ENCODE measurements around the gene DDAH1.

DDAH1 gene

DNA sequence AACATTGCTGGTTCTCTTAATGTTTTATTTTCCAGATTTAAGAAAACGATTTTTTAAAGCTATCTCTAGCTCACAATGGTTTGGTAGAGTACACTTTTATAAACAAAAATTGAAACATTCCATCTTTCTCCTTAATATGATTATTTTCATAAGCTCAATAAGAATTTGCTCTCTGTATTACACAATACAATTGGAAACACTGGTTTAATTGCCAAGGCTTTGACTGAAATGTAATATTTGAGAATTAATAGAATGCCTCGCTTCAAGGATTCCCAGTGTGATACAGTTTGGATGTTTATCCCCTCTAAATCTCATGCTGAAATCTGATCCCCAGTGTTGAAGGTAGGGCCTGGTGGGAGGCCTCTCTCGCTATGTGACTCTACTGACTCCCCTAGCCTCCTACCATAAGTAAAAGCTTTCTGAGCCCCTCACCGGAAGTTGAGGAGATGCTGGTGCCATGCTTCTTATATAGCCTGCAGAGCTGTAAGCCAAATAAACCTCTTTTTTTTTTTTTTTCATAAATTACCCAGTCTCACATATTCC is 67.4 kb downstream of the DDAH1 start:
- in situ Hi-C loops (cut with MboI; ENCODE audit: low sequenced_read_pairs) = no loop called here

DNA sequence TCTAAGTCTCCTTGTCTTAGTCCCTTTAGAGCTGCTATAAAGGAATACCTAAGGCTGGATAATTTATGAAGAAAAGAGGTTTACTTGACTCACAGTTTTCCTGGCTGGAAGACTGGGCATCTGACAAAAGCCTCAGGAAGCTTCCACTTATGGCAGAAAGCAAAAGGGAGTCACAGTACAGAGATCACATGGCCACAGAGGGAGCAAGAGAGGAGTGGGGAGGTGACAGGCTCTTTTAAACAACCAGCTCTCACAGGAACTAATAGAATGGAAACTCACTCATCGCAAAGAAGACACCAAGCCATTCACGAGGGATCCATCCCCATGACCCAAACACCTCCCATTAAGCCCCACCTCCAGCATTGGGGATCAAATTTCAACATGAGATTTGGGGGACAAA is 68.8 kb downstream of the DDAH1 start:
- in situ Hi-C loops (cut with MboI; ENCODE audit: low sequenced_read_pairs) = no loop called here

DNA sequence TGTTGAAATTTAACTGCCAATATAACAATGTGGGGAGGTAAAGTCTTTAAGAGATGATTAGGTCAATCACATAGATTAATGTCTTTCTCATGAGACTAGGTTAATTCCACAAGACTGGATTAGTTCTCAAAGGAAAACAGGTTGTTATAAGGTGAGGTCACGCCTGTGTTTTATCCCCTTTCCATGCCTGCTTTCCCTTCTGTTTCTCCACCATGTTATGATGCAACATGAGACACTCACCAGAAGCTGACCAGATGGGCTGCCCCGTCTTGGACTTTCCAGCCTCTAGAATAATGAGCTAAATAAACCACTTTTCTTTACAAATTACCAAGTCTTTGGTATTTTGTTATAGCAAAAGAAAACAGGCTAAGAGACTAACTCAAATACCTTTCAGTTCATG is 70.8 kb downstream of the DDAH1 start:
- in situ Hi-C loops (cut with MboI; ENCODE audit: low sequenced_read_pairs) = no loop called here

DNA sequence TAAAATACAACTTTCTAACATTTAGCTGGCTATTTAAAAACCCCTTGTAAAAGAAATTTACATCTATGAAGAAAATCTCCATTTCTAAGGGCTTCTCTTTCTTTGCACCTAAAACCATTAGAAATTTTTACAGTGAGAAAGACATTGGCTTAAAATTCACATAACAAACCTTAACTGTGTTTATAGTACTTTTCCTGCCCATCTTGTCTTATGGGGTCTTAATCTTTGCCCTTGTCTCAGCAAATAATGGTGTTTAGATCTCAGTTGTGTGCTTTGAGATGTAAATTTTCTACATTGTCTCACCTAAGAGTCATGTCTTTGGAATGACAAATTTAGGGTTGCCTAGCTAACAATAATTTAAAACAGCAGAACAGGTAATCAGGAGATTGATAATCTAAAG is 71.5 kb downstream of the DDAH1 start:
- in situ Hi-C loops (cut with MboI; ENCODE audit: low sequenced_read_pairs) = no loop called here

DNA sequence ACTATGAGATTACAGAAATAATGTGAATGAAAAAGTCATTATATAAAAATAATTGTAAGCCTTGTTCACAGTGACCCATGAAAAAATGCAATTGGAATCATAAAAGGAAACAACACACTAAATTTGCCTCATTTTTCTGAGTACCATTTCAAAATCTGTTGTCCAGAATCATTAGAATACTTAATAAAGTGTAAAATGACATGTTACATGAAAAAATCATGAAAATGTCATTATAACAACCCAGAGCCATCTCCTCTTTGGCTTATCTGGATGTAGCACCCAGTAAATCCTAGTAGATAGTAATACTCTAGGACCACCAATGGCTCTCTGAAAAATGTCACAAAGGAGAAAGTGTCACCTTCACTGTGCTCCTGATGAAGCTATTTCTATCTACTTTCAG is 76.5 kb downstream of the DDAH1 start:
- in situ Hi-C loops (cut with MboI; ENCODE audit: low sequenced_read_pairs) = no loop called here

DNA sequence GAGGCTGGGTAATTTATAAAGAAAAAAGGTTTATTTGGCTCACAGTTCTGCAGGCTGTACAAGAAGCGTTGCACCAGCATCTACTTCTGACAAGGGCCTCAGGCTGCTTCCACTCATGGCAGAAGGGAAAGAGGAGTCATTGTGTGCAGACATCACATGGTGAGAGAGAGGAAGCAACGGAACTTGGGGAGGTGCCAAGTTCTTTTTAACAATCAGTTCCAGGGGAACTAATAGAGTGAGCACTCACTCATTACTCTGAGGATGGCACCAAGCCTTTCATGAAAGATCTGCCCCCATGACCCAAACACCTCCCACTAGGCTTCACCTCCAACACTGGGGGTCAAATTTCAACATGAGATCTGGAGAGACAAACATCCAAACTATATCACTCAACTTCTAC is 77.2 kb downstream of the DDAH1 start:
- in situ Hi-C loops (cut with MboI; ENCODE audit: low sequenced_read_pairs) = no loop called here

DNA sequence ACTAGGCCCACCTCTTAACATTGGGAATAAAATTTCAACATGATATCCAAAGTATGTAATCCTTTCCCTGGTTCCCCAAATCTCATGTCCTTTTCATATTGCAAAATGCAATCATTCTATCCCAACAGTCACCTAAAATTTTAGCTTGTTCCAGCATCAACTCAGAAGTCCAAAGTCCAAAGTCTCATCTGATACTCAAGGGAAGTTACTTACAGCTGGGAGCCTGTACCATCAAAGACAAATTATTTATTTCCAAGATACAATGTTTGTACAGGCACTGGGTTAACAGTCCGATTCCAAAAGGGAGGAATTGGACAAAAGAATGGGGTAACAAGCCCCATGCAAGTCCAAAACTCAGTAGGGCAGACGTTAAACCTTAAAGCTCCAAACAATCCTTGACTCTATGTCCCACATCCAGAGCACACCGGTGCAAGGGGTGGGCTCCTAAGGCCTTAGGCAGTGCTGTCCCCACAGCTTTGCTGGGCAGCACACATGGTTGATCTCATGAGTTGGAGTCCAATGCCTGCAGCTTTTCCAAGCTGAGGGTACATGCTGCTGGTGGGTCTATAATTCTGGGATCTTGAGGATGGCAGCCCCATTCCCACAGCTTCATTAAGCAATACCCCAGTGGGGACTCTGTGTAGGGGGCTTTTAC is 78.8 kb downstream of the DDAH1 start:
- in situ Hi-C loops (cut with MboI; ENCODE audit: low sequenced_read_pairs) = no loop called here

DNA sequence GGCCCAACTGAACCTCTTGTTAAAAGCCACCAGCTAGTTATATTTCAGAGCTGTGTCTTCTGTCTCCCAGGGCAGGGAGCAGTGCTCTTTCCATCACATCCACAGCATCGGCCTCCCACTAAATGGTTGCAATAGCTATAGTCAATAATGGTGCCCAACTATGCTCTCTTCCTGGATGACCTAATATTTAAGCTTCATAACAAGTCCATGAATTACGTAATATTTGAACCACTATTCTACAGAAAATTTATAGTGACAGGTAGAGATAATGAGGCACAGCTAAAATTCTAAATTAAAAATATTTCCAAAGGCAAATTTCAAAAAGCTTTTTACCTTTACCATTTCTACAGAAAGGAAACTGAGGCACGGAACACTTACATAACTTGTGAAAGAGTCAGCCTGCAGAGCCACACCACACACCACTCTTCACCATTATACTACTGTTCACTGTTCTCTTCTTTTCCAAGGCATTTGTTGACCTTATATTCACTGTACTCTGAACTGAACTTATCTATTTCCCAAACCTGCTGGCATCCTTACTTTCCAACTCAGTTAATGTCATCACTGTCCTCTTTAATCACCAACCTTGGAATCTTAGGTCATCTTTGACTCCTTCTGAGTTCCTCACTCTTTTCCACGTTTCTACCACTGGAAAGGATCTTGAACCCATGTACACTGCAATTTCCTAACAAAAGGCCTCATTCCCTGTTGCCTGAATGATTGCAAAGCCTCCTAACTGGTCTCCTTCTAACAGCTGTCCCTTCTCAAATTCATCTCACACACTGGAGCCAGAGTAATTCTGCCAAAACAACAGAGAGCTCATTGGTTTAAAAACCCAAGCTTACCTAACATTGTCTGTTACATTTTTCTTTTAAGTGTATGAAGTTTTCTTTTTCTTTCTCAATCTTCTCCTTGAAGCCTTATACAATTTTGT is 85.5 kb downstream of the DDAH1 start:
- in situ Hi-C loops (cut with MboI; ENCODE audit: low sequenced_read_pairs) = no loop called here

DNA sequence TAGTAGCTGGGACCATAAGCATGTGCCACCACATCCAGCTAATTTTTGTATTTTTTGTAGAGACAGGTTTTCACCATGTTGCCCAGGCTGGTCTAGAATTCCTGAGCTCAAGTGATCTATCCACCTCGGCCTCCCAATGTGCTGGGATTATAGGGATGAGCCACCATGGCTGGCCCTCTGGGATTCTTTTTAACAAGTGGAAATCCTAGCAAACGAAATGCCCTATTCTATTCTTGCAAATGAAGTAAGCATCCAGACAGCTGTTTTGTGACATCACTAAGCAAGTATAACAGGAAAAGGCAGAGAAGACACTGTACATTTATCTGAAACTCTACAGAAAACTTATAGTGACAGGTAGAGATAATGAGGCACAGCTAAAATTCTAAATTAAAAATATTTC is 86.4 kb downstream of the DDAH1 start:
- in situ Hi-C loops (cut with MboI; ENCODE audit: low sequenced_read_pairs) = no loop called here

DNA sequence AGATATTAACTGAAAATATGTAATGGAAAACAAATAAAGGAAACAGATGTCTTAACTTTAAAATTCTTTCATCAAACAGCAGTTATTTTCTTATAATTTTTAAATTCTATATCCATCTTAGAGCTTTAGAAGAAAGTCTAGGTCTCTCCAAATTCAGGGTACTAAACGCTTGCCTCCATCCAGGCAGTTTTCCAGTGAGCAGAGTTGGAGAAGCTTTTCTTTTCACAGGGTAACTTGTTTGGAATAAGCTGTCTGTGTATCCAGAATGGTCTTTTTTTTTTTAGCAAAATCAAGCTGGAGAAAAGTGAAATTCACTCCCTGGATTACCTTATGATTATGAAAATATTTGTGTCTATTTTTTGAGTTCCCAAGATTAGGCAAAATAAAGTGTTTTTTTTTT is 88.6 kb downstream of the DDAH1 start:
- in situ Hi-C loops (cut with MboI; ENCODE audit: low sequenced_read_pairs) = no loop called here

DNA sequence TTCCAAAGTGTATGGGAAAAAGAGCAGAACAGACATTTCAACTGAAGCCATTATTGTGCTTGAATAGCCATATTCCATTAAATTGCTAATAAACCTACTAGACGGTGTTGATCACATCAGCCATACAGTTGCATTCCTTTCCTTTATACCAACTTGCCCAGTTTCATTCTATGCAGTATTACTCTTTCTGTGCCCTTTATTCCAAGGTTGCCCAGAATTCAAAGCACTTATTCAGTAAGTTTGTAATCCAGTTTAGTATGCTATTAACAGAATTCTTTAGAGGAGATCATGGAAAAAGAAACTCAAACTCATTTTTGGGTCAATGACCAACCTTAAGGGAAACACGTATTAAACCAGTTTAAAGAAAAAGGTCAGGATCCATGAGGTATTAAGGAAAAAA is 89.5 kb downstream of the DDAH1 start:
- in situ Hi-C loops (cut with MboI; ENCODE audit: low sequenced_read_pairs) = no loop called here

DNA sequence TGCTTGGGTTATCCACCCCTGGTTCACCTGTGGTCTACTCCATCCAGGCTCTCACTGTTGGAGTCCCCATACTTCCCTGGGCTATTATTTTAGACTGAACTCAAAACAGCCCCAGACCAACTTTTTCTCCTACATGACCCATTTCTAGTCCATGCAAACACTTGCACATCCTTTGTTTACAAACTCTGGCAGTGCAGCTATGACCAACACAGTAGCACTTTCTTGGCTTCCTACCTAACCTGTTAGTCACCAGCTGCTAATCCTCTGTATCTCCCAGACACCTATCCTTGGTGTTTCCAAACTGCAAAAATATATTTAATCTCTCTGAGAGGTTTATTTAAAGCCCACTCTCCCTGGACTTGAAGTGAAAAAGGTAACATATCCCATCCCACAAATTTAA is 90.8 kb downstream of the DDAH1 start:
- in situ Hi-C loops (cut with MboI; ENCODE audit: low sequenced_read_pairs) = no loop called here

DNA sequence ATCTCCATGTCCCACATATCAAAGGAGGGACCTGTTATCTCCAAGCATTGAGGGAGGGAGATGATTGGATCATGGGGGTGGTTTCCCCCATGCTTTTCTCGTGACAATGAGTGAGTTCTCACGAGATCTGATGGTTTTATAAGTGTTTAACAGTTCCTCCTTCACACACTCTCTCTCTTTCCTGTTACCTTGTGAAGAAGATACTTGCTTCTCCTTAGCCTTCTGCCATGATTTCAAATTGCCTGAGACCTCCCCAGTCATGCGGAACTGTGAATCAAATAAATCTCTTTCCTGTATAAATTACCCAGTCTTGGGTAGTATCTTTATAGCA is 91.6 kb downstream of the DDAH1 start:
- in situ Hi-C loops (cut with MboI; ENCODE audit: low sequenced_read_pairs) = no loop called here

DNA sequence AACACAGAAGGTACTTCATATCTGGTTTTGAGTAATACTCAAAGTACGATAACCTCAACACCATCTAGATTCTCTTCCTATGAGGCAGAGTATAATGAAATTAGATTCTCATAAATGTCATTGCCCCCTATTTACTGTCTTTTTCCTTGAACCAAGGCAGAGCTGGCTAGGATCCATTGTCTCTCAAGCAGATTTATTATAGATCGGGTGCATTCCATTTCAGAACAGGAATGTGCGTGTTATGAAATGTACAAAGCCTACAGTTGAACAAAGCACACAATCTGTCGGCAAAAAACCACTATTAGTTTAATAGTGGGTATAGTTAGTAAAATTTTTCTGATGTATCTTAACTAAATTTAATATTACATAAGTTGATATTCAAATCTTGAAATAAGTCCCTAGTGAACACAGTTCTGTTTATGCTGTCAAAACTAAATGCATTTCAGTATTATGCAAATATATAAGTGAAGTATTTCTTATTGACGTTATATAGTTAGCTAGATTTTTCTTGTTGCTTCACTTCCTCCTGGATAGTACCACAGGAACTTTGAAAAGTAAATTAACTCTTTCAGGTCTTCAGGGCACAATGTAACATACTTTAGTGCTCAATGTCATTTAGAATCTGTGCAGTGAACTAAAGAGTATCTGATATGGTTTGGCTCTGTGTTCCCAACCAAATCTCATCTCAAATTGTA is 92.1 kb downstream of the DDAH1 start:
- in situ Hi-C loops (cut with MboI; ENCODE audit: low sequenced_read_pairs) = no loop called here

DNA sequence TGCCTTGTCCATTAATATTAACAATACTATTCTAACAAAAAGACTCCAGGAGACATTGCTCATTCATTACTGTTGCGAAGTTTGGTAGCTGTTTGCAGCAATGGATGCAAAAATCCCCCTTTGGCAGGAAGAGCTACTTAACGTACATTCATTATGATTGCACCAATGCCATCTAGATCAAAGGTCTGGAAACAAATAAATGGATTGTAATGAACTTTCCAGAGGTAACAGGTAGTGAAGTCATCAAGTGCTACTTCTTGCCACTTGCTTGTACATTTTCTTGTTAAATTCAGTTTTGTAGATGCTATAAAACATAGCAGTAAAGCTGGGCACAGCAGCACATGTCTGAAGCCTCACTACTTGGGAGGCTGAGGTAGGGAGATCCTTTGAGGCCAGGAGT is 93.9 kb downstream of the DDAH1 start:
- in situ Hi-C loops (cut with MboI; ENCODE audit: low sequenced_read_pairs) = no loop called here

DNA sequence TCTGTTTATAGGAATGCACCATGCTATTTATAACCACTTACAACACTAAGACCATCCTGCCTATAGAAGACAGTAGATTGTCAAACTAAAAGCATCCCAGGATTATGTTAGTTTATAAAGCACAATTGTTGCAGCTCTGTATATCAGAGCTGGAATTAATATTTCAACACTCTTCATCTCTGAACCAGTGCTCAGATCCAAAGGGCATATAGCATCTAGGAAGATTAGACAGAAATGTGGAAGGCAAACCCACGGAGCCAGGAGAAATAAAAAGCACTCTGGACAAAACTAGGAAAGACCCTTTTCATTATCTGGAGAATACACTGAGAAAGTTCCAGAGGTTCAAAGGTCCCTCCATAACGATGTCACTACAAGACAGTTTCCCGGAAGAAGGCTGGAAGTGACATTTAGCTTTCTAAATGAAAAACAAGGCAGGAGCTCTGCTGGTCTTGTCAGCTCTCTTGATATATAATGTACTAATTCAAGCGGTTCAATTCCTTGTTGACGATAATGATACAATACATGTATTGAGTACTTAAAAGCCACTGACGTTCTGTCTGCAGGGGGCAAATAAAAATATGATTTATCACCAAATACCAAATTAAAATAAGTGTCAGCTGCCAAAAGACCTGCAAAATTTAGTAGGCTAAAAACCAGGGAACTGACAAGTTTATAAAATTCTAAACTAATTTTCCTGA is 96.7 kb downstream of the DDAH1 start:
- in situ Hi-C loops (cut with MboI; ENCODE audit: low sequenced_read_pairs) = no loop called here

DNA sequence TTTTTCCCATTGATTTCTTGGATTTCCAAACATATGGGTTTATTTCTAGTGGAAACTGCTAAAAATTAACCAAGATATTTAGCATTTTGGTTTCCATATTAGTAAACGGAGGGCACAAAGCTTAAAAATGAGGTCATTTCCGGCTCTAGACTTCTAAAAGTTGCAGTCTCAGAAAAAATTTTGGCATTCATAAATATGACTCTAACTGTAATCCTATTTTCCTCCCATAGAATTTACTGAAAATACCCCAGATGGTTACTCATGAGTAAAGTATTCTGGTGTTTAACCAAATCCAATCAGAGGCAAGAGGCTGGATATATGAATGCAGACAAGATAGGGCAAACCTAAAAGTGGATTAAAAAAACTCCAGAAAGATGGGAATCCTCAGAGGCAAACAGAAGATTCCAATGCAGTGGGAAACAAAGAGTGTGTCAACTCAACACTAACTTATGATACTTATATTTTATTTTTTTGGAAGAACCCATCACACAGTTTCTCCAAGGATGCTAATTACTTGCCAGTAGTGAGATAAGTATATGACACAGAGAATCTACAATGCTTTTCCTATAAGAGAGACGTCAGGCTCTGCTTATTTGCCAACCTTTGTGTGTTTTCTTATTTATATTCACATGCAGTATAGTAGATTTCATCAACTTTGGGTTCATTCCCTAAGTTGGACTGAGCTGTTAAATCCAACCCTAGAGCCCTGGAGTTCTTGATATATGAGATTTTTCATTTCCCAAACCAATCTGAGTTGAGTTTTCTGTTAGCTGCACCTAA is 98.4 kb downstream of the DDAH1 start:
- in situ Hi-C loops (cut with MboI; ENCODE audit: low sequenced_read_pairs) = no loop called here

DNA sequence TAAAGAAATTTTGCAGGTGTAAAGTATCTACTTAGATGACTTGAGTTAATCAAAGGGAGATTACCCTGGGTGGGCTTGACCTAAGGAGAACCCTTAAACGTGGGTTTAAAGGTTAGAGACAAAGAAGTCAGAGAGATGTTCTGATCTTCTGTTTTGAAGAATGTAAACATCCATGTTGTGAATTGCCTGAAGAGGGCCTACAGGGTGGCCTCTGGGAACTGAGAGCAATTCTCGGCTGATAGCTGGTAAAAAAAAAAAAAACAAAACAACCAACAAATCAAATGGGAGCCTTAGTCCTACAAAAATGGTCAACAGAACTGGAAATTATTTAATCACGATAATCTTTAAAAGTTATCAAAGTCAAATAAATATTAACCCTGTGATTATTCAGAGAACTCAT is 99.1 kb downstream of the DDAH1 start:
- in situ Hi-C loops (cut with MboI; ENCODE audit: low sequenced_read_pairs) = no loop called here

DNA sequence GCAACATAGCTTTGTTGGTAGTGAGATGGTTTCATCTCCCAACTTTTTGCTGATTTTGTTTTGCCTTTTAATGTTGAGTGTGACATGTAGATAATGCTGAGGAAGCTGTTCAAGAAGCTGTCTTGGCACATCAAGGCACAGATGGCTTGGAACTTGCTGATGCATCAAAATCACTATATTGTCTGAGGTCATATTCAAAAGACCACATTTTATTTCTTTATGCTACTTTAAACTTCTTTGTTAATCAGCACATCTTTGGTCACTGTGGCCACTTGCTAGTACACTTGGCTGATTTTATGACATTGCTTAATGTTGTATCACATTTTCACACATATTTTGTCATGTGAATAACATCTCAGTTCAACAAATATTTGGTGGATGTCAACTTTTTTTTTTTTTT is 101.4 kb downstream of the DDAH1 start:
- in situ Hi-C loops (cut with MboI; ENCODE audit: low sequenced_read_pairs) = no loop called here

DNA sequence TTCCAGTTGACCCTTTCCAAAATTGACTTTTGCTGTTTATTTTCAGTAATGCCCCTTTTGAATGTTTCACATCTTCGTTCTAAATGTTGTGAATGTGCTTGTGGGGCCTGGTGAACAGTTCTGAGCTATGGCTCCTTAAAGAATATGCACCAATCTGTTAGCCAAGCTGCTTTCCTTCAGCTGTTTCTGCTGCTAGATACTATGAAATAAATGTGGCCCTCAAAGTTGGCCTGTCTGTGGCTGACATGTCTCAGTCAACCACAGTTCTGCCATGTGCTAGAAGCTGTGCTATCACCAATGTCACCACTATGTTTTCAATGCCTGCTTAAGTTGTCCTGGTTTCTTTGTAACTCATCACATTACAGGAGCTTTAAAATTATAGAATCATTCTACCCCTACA is 101.9 kb downstream of the DDAH1 start:
- in situ Hi-C loops (cut with MboI; ENCODE audit: low sequenced_read_pairs) = no loop called here

Data from HL-60/S4 treated with phorbol 12-myristate 13-acetate at 8.2 ng/mL for 4 days and 3 days (cell line).